WTC11 (cell line): ENCODE results near the gene BICDL1. TPM values are rescaled to one million over a fixed set of nuclear protein-coding genes. Genes with fewer than 3 reads are reported as not detected.

ENCODE experiments used
- ATAC-seq: fragments of 200-7000 bp; cut with Tn5 transposase; 2 replicates; pipeline ENCODE4 v1.10.0; 2021; ENCODE audit warnings: mild to moderate bottlenecking, moderate library complexity
- CTCF ChIA-PET: fragments of 300-600 bp; sonication (Branson Sonifier 250); formaldehyde crosslinking; loops from one replicate; lab custom pipeline; 2021; ENCODE audit warnings: antibody characterized with exemption; lab: Charles Lee
- POLR2A ChIA-PET: fragments of 350-600 bp; sonication (Branson Sonifier 250); formaldehyde crosslinking; loops from one replicate; lab custom pipeline; 2021; ENCODE audit warnings: antibody characterized with exemption; lab: Charles Lee
- DNase-seq: peaks from one replicate; pipeline ENCODE4 v3.0.0; 2021; ENCODE audit warnings: low spot score
- H3K27ac Mint-ChIP-seq: 2 replicates; pipeline ENCODE4 v1.8.0; 2021; ENCODE audit warnings: mixed read lengths
- H3K27me3 Mint-ChIP-seq: 2 replicates; pipeline ENCODE4 v1.8.0; 2021; ENCODE audit warnings: low read depth, mild to moderate bottlenecking, moderate library complexity, mixed read lengths
- H3K36me3 Mint-ChIP-seq: 2 replicates; pipeline ENCODE4 v1.8.0; 2021; ENCODE audit warnings: mixed read lengths
- H3K4me1 Mint-ChIP-seq: 2 replicates; pipeline ENCODE4 v1.8.0; 2022; ENCODE audit warnings: mixed read lengths
- H3K4me3 Mint-ChIP-seq: 2 replicates; pipeline ENCODE4 v1.8.0; 2021; ENCODE audit warnings: mild to moderate bottlenecking, moderate library complexity, mixed read lengths
- H3K9me3 Mint-ChIP-seq: 2 replicates; pipeline ENCODE4 v1.8.0; 2021; ENCODE audit warnings: mixed read lengths
- ARID4B ChIP-seq: sonication (generic); formaldehyde crosslinking; IDR thresholded peaks from 2 replicates; pipeline ENCODE4 v1.8.0; 2023; ENCODE audit warnings: missing genetic modification reagents, mild to moderate bottlenecking, borderline replicate concordance
- CREM ChIP-seq: sonication (generic); formaldehyde crosslinking; IDR thresholded peaks from 2 replicates; pipeline ENCODE4 v1.8.1; 2022; ENCODE audit warnings: mild to moderate bottlenecking, missing genetic modification reagents, moderate library complexity
- E2F5 ChIP-seq: sonication (generic); formaldehyde crosslinking; IDR thresholded peaks from 2 replicates; pipeline ENCODE4 v1.8.1; 2022; ENCODE audit warnings: mild to moderate bottlenecking, moderate library complexity, missing genetic modification reagents
- EMX1 ChIP-seq: fragments of 250-450 bp; sonication (Bioruptor Pico); IDR thresholded peaks from 2 replicates; pipeline ENCODE4 v1.8.0; 2021; ENCODE audit warnings: mild to moderate bottlenecking
- ETV6 ChIP-seq: sonication (generic); formaldehyde crosslinking; IDR thresholded peaks from 2 replicates; pipeline ENCODE4 v1.8.1; 2022; ENCODE audit warnings: mild to moderate bottlenecking, missing genetic modification reagents
- GRHL2 ChIP-seq: fragments of 250-450 bp; sonication (Bioruptor Pico); IDR thresholded peaks from 2 replicates; pipeline ENCODE4 v1.8.0; 2022; ENCODE audit warnings: mild to moderate bottlenecking, moderate library complexity; ENCODE audit not compliant: insufficient replicate concordance, severe bottlenecking
- JAZF1 ChIP-seq: fragments of 250-450 bp; sonication (Bioruptor Pico); IDR thresholded peaks from 2 replicates; pipeline ENCODE4 v1.9.0; 2021; ENCODE audit warnings: moderate library complexity, mild to moderate bottlenecking, inconsistent platforms
- KAT7 ChIP-seq: sonication (generic); formaldehyde crosslinking; IDR thresholded peaks from 2 replicates; pipeline ENCODE4 v1.8.1; 2023; ENCODE audit warnings: missing genetic modification reagents, mild to moderate bottlenecking, borderline replicate concordance
- MLX ChIP-seq: sonication (generic); formaldehyde crosslinking; IDR thresholded peaks from 2 replicates; pipeline ENCODE4 v1.8.1; 2023; ENCODE audit warnings: mild to moderate bottlenecking, missing genetic modification reagents, moderate library complexity
- MXD4 ChIP-seq: fragments of 250-450 bp; sonication (Bioruptor Pico); IDR thresholded peaks from 2 replicates; pipeline ENCODE4 v1.8.0; 2021; ENCODE audit warnings: mild to moderate bottlenecking, moderate library complexity, borderline replicate concordance
- MYBL2 ChIP-seq: sonication (generic); formaldehyde crosslinking; IDR thresholded peaks from 2 replicates; pipeline ENCODE4 v1.8.1; 2023; ENCODE audit warnings: mild to moderate bottlenecking, moderate library complexity, missing genetic modification reagents
- NFATC4 ChIP-seq: fragments of 250-450 bp; sonication (Bioruptor Pico); IDR thresholded peaks from 2 replicates; pipeline ENCODE4 v1.9.0; 2021; ENCODE audit warnings: mild to moderate bottlenecking
- SMAD4 ChIP-seq: sonication (generic); formaldehyde crosslinking; IDR thresholded peaks from 2 replicates; pipeline ENCODE4 v1.8.0; 2022; ENCODE audit warnings: mild to moderate bottlenecking, missing genetic modification reagents
- SP1 ChIP-seq: sonication (generic); formaldehyde crosslinking; conservative IDR thresholded peaks from 2 replicates; pipeline ENCODE4 v1.8.1; 2022; ENCODE audit warnings: missing genetic modification reagents
- STAT6 ChIP-seq: sonication (generic); formaldehyde crosslinking; conservative IDR thresholded peaks from 2 replicates; pipeline ENCODE4 v1.8.1; 2023; ENCODE audit warnings: mild to moderate bottlenecking, low read depth, missing genetic modification reagents, moderate library complexity
- TP53 ChIP-seq: sonication (generic); formaldehyde crosslinking; IDR thresholded peaks from 2 replicates; pipeline ENCODE4 v1.8.1; 2023; ENCODE audit warnings: mild to moderate bottlenecking, missing genetic modification reagents
- ZBTB21 ChIP-seq: sonication (generic); formaldehyde crosslinking; IDR thresholded peaks from 2 replicates; pipeline ENCODE4 v1.8.1; 2023; ENCODE audit warnings: mild to moderate bottlenecking, missing genetic modification reagents, borderline replicate concordance
- ZNF317 ChIP-seq: sonication (generic); formaldehyde crosslinking; IDR thresholded peaks from 2 replicates; pipeline ENCODE4 v1.8.1; 2023; ENCODE audit warnings: low read depth, mild to moderate bottlenecking, moderate library complexity, missing genetic modification reagents, borderline replicate concordance
- ZNF396 ChIP-seq: fragments of 250-450 bp; sonication (Bioruptor Pico); IDR thresholded peaks from 2 replicates; pipeline ENCODE4 v1.8.0; 2021; ENCODE audit warnings: mild to moderate bottlenecking, moderate library complexity, borderline replicate concordance
- ZNF423 ChIP-seq: fragments of 250-450 bp; sonication (Bioruptor Pico); IDR thresholded peaks from 2 replicates; pipeline ENCODE4 v2.1.2; 2022; ENCODE audit warnings: mild to moderate bottlenecking, moderate library complexity
- total RNA-seq: library from RNA; stranded (reverse); gene quantifications from 3 replicates; pipeline ENCODE4 v1.2.3, GENCODE V29; 2021
- TF ChIP-seq, protein P1 (sequence below): fragments of 250-450 bp; sonication (Bioruptor Pico); IDR thresholded peaks from 2 replicates; pipeline ENCODE4 v1.9.0; 2021; ENCODE audit warnings: moderate library complexity, mild to moderate bottlenecking, inconsistent platforms, borderline replicate concordance
- TF ChIP-seq, protein P2 (sequence below): sonication (generic); formaldehyde crosslinking; IDR thresholded peaks from 2 replicates; pipeline ENCODE4 v1.8.1; 2023; ENCODE audit warnings: mild to moderate bottlenecking, missing genetic modification reagents

BICDL1 gene
- total RNA-seq, 1 experiment from 2014 or later, result 23.1 TPM

DNA sequence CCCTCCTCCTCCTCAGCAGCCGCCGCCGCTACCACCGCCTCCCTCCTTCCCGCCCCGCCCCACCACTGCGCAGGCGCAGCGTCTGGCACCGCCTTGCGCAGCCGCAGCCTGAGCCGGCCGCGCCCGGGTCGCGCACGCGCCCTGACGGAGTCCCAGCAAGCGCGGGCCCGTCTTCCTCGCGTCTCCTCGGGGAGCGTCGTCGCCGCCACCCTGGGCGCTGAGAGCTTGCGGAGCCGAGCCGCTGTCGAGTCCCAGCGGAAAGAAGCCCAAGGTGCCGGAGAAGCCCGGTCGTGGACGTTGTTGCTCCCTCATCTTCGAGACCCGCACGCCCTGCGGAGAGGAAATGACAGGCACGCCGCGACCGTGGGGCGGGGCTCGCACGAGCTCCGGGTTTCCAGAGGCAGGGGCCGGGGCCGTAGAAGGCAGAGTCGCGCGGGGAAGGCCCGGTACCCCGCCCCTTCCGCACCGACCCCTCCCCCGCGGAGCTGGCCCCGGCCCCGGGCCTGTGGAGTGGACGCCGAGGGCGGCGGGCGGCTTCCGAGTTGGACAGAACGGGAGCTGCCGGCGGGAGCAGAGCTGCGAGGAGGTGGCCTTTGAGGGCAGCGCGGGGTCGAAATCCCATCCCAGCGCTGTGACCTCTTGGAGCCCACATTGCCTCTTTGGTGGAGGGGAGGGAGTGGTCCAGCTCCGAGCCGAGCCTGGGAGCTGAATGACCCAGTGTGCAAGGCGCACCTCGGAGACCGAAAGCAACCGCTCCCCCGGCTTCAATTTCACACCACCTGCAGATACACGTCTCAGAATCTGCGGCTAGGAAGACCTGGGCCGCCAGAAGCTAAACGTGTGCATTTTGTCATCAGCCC, 128.0 kb downstream of the BICDL1 start (continued):
- 0 out of 2 replicates have a peak, but pooled peaks have one; percentile 53 for TF ChIP-seq STAT6 (CRISPR knock-in tag)
- no peak for TF ChIP-seq JAZF1 (CRISPR knock-in tag)
- TF ChIP-seq, protein P1, sequence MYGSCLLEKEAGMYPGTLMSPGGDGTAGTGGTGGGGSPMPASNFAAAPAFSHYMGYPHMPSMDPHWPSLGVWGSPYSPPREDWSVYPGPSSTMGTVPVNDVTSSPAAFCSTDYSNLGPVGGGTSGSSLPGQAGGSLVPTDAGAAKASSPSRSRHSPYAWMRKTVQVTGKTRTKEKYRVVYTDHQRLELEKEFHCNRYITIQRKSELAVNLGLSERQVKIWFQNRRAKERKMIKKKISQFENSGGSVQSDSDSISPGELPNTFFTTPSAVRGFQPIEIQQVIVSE (CRISPR knock-in tag), result no peak
- TF ChIP-seq MLX (CRISPR knock-in tag), result no peak
- peak; percentile 79 for TF ChIP-seq TP53 (CRISPR knock-in tag)
- TF ChIP-seq ZNF423, result no peak
- TF ChIP-seq EMX1 (CRISPR knock-in tag), result no peak
- TF ChIP-seq ARID4B (CRISPR knock-in tag), result peak; percentile 92; the same call in 1 of the 2 replicates
- peak; percentile 86; the same call in 1 of the 2 replicates for TF ChIP-seq ZBTB21 (CRISPR knock-in tag)
- no peak for TF ChIP-seq MXD4 (CRISPR knock-in tag)
- TF ChIP-seq ETV6, result peak; percentile 27; the same call in 1 of the 2 replicates
- peak; percentile 84 for TF ChIP-seq E2F5 (CRISPR knock-in tag)
- no peak for TF ChIP-seq SMAD4 (CRISPR knock-in tag)

DNA sequence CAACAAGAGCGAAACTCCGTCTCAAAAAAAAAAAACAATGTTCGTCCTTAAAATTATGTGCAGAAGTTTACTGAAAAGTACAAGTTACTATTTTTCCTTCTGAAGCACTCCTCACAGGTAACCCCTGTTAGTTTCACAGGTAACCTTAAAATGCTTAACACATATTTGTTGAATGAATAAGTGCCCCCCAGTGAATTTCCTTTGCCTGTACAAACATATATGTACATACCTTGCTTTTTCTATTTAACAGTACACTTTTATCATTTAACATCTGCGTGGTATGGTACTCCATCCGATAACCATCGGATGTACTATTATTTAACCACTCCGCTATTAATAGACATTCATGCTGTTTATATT, 128.9 kb downstream of the BICDL1 start:
- Mint-ChIP-seq H3K36me3 (peaks cover 9% of the 10 kb centered on the region), H3K27me3 (no peaks in the 10 kb centered on the region; the same call in 1 of the 2 replicates), H3K9me3 (no peaks in the 10 kb centered on the region), H3K27ac (peak overlapping the region; percentile 89), H3K4me1 (peaks cover 31% of the 10 kb centered on the region), H3K4me3 (peak overlapping the region; percentile 82)
- ChIA-PET CTCF (interaction anchor here (0.8 to 5.4 kb wide), 11 partner anchors 15 to 249 kb away, joined by 3 to 48 read pairs (median 5); partner anchors contain the start of genes PXN, RPLP0 and SIRT4), POLR2A (interaction anchor here (0.8 to 3.3 kb wide), 12 partner anchors 9 to 174 kb away, joined by 3 to 23 read pairs (median 6); partner anchors contain the start of genes BICDL1, RNU4-2 and RPLP0)
- DNase-seq (no peak), ATAC-seq (no peak)
- TF ChIP-seq STAT6 (CRISPR knock-in tag), result no peak
- TF ChIP-seq ZNF396 (CRISPR knock-in tag), result no peak
- no peak for TF ChIP-seq ZNF317 (CRISPR knock-in tag)
- TF ChIP-seq GRHL2, result no peak
- TF ChIP-seq CREM, result no peak
- TF ChIP-seq MYBL2, result no peak
- TF ChIP-seq SP1 (CRISPR knock-in tag), result no peak
- no peak for TF ChIP-seq NFATC4 (CRISPR knock-in tag)
- TF ChIP-seq, protein P2, sequence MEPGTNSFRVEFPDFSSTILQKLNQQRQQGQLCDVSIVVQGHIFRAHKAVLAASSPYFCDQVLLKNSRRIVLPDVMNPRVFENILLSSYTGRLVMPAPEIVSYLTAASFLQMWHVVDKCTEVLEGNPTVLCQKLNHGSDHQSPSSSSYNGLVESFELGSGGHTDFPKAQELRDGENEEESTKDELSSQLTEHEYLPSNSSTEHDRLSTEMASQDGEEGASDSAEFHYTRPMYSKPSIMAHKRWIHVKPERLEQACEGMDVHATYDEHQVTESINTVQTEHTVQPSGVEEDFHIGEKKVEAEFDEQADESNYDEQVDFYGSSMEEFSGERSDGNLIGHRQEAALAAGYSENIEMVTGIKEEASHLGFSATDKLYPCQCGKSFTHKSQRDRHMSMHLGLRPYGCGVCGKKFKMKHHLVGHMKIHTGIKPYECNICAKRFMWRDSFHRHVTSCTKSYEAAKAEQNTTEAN (CRISPR knock-in tag), result no peak
- TF ChIP-seq KAT7 (CRISPR knock-in tag), result no peak
